OCI-LY1 (cell line): ENCODE results near the gene THSD7A.

Experiments used
- CTCF ChIP-seq: fragments of 200-600 bp; sonication (generic), shearing (Covaris generic); IDR thresholded peaks from 2 replicates; pipeline ENCODE4 v1.5.1; 2017; ENCODE audit warnings: mild to moderate bottlenecking, antibody characterized with exemption, low read length, moderate library complexity, mixed read lengths
- EZH2 ChIP-seq: fragments of 200-600 bp; sonication (generic), shearing (Covaris generic); IDR thresholded peaks from 2 replicates; pipeline ENCODE4 v1.8.0; 2017; ENCODE audit warnings: borderline replicate concordance, mixed run types, mild to moderate bottlenecking, antibody characterized with exemption, low read length, moderate library complexity, mixed read lengths

GRCh38 chr7:11529382-11529781 is 302.6 kb downstream of the THSD7A start:
- no peak for TF ChIP-seq CTCF
- no peak for TF ChIP-seq EZH2
